Adrenal gland (tissue), 5 donors: ENCODE measurements around the gene PTGES3L.

ENCODE experiments used
- CTCF ChIP-seq, 6 experiments: fragments of 450-650 bp in 4 of 6; fragments of 200-600 bp in 2 of 6; sonication (generic) in 1 of 6; IDR thresholded peaks; 1 replicate in 5 of 6; 2 replicates in 1 of 6; pipeline versions ENCODE4 v1.5.1 to v1.8.0; 2016 to 2021; ENCODE audit warnings: antibody characterized with exemption in 6 of 6, mild to moderate bottlenecking in 2 of 6, moderate library complexity in 1 of 6
- POLR2A ChIP-seq, 2 donors: fragments of 450-650 bp; IDR thresholded peaks; one replicate each; pipeline ENCODE4 v1.6.1; 2017; ENCODE audit warnings: antibody characterized with exemption in 2 of 2, mild to moderate bottlenecking in 2 of 2, moderate library complexity in 1 of 2
- donor health status: DM: no; HTN: no; CAD: no.

GRCh38 chr17:42920922-42921321 is 59.0 kb downstream of the PTGES3L start:
- TF ChIP-seq POLR2A (IDR thresholded peaks at IDR 0.05): no peak
- TF ChIP-seq CTCF (IDR thresholded peaks at IDR 0.05): no peak
